Endometrium (tissue), 2 donors: ENCODE results near the gene RPS6KB2.

Source experiments
- FAIRE-seq: peaks from 2 replicates; lab custom pipeline; 2012; peaks lifted over from hg19 to GRCh38; lab: Jason Lieb, UNC
- donor health status: control.
- donor health status: control.

RPS6KB2 gene

GRCh38 chr11:67429722-67430121 is 1.4 kb downstream of the RPS6KB2 start:
- FAIRE-seq: no peak

- no peak for FAIRE-seq
These were observed 3.3 kb downstream of the RPS6KB2 start for GRCh38 chr11:67431346-67432249.

- no peak for FAIRE-seq
These were observed 4.5 kb downstream of the RPS6KB2 start for GRCh38 chr11:67432655-67433349.

- no peak for FAIRE-seq
These were observed 5.5 kb downstream of the RPS6KB2 start for GRCh38 chr11:67433536-67434394.

- FAIRE-seq: no peak
These were observed 6.1 kb downstream of the RPS6KB2 start for GRCh38 chr11:67434395-67434881.

GRCh38 chr11:67435031-67435726 is 6.9 kb downstream of the RPS6KB2 start:
- FAIRE-seq: no peak

- FAIRE-seq: no peak
These were observed 7.6 kb downstream of the RPS6KB2 start for GRCh38 chr11:67435727-67436458.

GRCh38 chr11:67436459-67437081 is 8.3 kb downstream of the RPS6KB2 start:
- no peak for FAIRE-seq

GRCh38 chr11:67437082-67437808 is 9.0 kb downstream of the RPS6KB2 start, which contains the start of gene PTPRCAP:
PTPRCAP (minus strand) TSS chr11:67437682; CDS start chr11:67437619, 63 bp downstream.
- FAIRE-seq: no peak

- no peak for FAIRE-seq
These were observed 9.5 kb downstream of the RPS6KB2 start for GRCh38 chr11:67437809-67438157.

GRCh38 chr11:67438158-67438902 is 10.0 kb downstream of the RPS6KB2 start:
- FAIRE-seq: no peak

GRCh38 chr11:67439321-67440228 is 11.3 kb downstream of the RPS6KB2 start:
- FAIRE-seq: no peak

- no peak for FAIRE-seq
These were observed 12.2 kb downstream of the RPS6KB2 start for GRCh38 chr11:67440229-67441097.

- FAIRE-seq: no peak
These were observed 12.8 kb downstream of the RPS6KB2 start for GRCh38 chr11:67441098-67441563.

- FAIRE-seq: no peak
These were observed 13.5 kb downstream of the RPS6KB2 start for GRCh38 chr11:67441731-67442351.
